ENCODE results near the gene LY6G6C.

Gene LY6G6C

GRCh38 chr6:31737991-31738979 is 16.7 kb upstream of the LY6G6C start (continued):
- TF ChIP-seq ZNF704 (tag by site-specific recombination; IDR thresholded peaks at IDR 0.05) (no peak), KLF9 (tag by site-specific recombination; IDR thresholded peaks at IDR 0.05; ENCODE audit: low read depth) (no peak), PRDM2 (tag by site-specific recombination; IDR thresholded peaks at IDR 0.05; ENCODE audit: borderline replicate concordance) (no peak), YY2 (tag by site-specific recombination; IDR thresholded peaks at IDR 0.05) (no peak), ZNF629 (tag by site-specific recombination; IDR thresholded peaks at IDR 0.05) (peak; percentile 92), PRDM10 (tag by site-specific recombination; IDR thresholded peaks at IDR 0.05) (peak; percentile 62), ZBTB10 (tag by site-specific recombination; IDR thresholded peaks at IDR 0.05) (no peak; the same call in 1 of the 2 replicates), SP3 (tag by site-specific recombination; IDR thresholded peaks at IDR 0.05) (no peak; the same call in 1 of the 2 replicates), ZNF518A (tag by site-specific recombination; conservative IDR thresholded peaks at IDR 0.05; ENCODE audit: low read depth) (0 out of 2 replicates have a peak, but pooled peaks have one; percentile 15)
